CD14-positive monocyte (primary cell): Measurements from ENCODE around the gene BCL2. TPM values are rescaled to one million over a fixed set of nuclear protein-coding genes. Genes with fewer than 3 reads are reported as not detected.

Experiments
- DNase-seq, 3 donors: peaks; one replicate each; pipeline ENCODE4 v3.0.0-alpha.2; 2011 to 2022
- H2AFZ ChIP-seq: 2 replicates; pipeline ENCODE4 v1.6.0; 2012; ENCODE audit warnings: mild to moderate bottlenecking, low read depth, low read length, inconsistent platforms; ENCODE audit not compliant: insufficient read depth, poor library complexity, severe bottlenecking
- H3K27ac ChIP-seq, 2 donors: 1 replicate in 1 of 2; 2 replicates in 1 of 2; pipeline ENCODE4 v1.5.1; 2012 to 2013; ENCODE audit warnings: low read length in 2 of 2, control low read depth in 1 of 2, inconsistent platforms in 1 of 2, low read depth in 1 of 2, mild to moderate bottlenecking in 1 of 2
- H3K27me3 ChIP-seq, 2 donors: one replicate each; pipeline versions ENCODE4 v1.6.0 to v1.6.1; 2011 to 2013; ENCODE audit warnings: low read length in 2 of 2; ENCODE audit not compliant: control insufficient read depth in 2 of 2, insufficient read depth in 2 of 2
- H3K36me3 ChIP-seq, 2 donors: replicated peaks in 1 of 2; 1 replicate in 1 of 2; 2 replicates in 1 of 2; pipeline versions ENCODE4 v1.5.1 to v1.6.1; 2012 to 2013; ENCODE audit warnings: low read length in 2 of 2, control low read depth in 1 of 2, inconsistent platforms in 1 of 2, mild to moderate bottlenecking in 1 of 2; ENCODE audit not compliant: insufficient read depth in 2 of 2, control insufficient read depth in 1 of 2
- H3K4me1 ChIP-seq, 2 donors: 1 replicate in 1 of 2; 2 replicates in 1 of 2; pipeline versions ENCODE4 v1.5.1 to v1.6.1; 2012 to 2013; ENCODE audit warnings: low read length in 2 of 2, control low read depth in 1 of 2, inconsistent platforms in 1 of 2, mild to moderate bottlenecking in 1 of 2, moderate library complexity in 1 of 2; ENCODE audit not compliant: insufficient read depth in 2 of 2, control insufficient read depth in 1 of 2
- H3K4me2 ChIP-seq: replicated peaks from 2 replicates; pipeline ENCODE3; 2012; ENCODE audit warnings: low read length, moderate library complexity, mild to moderate bottlenecking; ENCODE audit not compliant: poor library complexity, severe bottlenecking; ENCODE audit errors: extremely low read depth
- H3K4me3 ChIP-seq, 3 experiments: fragments of 200-600 bp in 1 of 3; sonication (generic) in 1 of 3; replicated peaks in 1 of 3; 1 replicate in 2 of 3; 2 replicates in 1 of 3; pipeline ENCODE4 v1.5.1; 2011 to 2013; ENCODE audit warnings: low read length in 3 of 3, mild to moderate bottlenecking in 3 of 3, control low read depth in 2 of 3, low read depth in 2 of 3, inconsistent platforms in 1 of 3, moderate library complexity in 1 of 3
- H3K79me2 ChIP-seq: 2 replicates; pipeline ENCODE4 v1.6.0; 2012; ENCODE audit warnings: mild to moderate bottlenecking, control low read depth, inconsistent platforms, low read length, moderate library complexity; ENCODE audit not compliant: insufficient read depth
- H3K9ac ChIP-seq: 2 replicates; pipeline ENCODE4 v1.6.0; 2017; ENCODE audit warnings: low read length, mild to moderate bottlenecking; ENCODE audit not compliant: insufficient read depth, poor library complexity, severe bottlenecking
- H3K9me3 ChIP-seq, 2 donors: replicated peaks in 1 of 2; 1 replicate in 1 of 2; 2 replicates in 1 of 2; pipeline versions ENCODE4 v1.5.1 to v1.6.1; 2012 to 2013; ENCODE audit warnings: low read length in 2 of 2, control low read depth in 1 of 2; ENCODE audit not compliant: control insufficient read depth in 1 of 2, insufficient read depth in 1 of 2
- H4K20me1 ChIP-seq: 2 replicates; pipeline ENCODE4 v1.6.0; 2012; ENCODE audit warnings: mild to moderate bottlenecking, low read length, control low read depth, moderate library complexity; ENCODE audit not compliant: insufficient read depth
- H3K27ac Mint-ChIP-seq, 7 donors: one replicate each; pipeline ENCODE4 v1.8.0; 2020; ENCODE audit warnings: mild to moderate bottlenecking in 7 of 7, mixed read lengths in 7 of 7, moderate library complexity in 6 of 7, inconsistent platforms in 2 of 7
- H3K27me3 Mint-ChIP-seq, 3 donors: one replicate each; pipeline ENCODE4 v1.8.0; 2021 to 2022; ENCODE audit warnings: low read depth in 3 of 3, mild to moderate bottlenecking in 3 of 3, mixed read lengths in 3 of 3, moderate library complexity in 3 of 3, inconsistent platforms in 1 of 3
- H3K36me3 Mint-ChIP-seq, 2 donors: one replicate each; pipeline ENCODE4 v1.8.0; 2020; ENCODE audit warnings: mixed read lengths in 2 of 2, inconsistent platforms in 1 of 2, mild to moderate bottlenecking in 1 of 2
- H3K4me1 Mint-ChIP-seq: one replicate; pipeline ENCODE4 v1.8.0; 2020; ENCODE audit warnings: mild to moderate bottlenecking, mixed read lengths
- H3K4me3 Mint-ChIP-seq, 2 donors: one replicate each; pipeline ENCODE4 v1.8.0; 2020; ENCODE audit warnings: mild to moderate bottlenecking in 2 of 2, mixed read lengths in 2 of 2, moderate library complexity in 1 of 2
- H3K9me3 Mint-ChIP-seq, 7 donors: one replicate each; pipeline ENCODE4 v1.8.0; 2020 to 2022; ENCODE audit warnings: mixed read lengths in 7 of 7, mild to moderate bottlenecking in 6 of 7, moderate library complexity in 6 of 7, inconsistent platforms in 2 of 7
- CTCF ChIP-seq: fragments of 200-600 bp; IDR thresholded peaks from one replicate; pipeline ENCODE4 v1.8.0; 2022; ENCODE audit warnings: antibody characterized with exemption, mild to moderate bottlenecking
- WGBS: methylation state at CpG from one replicate; pipeline ENCODE4 v1.1.5; 2013; ENCODE audit warnings: missing lambda C conversion rate; ENCODE audit not compliant: insufficient coverage; 5-methylcytosine and 5-hydroxymethylcytosine counted together
- intact Hi-C, 2 donors: fragments of 100-400 bp; cut with micrococcal nuclease; formaldehyde crosslinking; loops; one replicate each; pipeline versions ENCODE4 v1.15.0 to v1.15.1; 2023
- polyA plus RNA-seq, 3 donors: library from polyadenylated mRNA; depleted of rRNA in 1 of 3; unstranded in 2 of 3; stranded (reverse) in 1 of 3; fragments of 300-500 nt in 2 of 3; fragments of >200 nt in 1 of 3; fragmentation: Illumina TruSeq in 2 of 3; gene quantifications; 1 replicate in 2 of 3; 2 replicates in 1 of 3; pipeline ENCODE4 v1.2.3, GENCODE V29; 2012 to 2021

The BCL2 gene
- polyA plus RNA-seq, 3 donors = 0.58 to 2.5 (median 1.1) TPM

DNA sequence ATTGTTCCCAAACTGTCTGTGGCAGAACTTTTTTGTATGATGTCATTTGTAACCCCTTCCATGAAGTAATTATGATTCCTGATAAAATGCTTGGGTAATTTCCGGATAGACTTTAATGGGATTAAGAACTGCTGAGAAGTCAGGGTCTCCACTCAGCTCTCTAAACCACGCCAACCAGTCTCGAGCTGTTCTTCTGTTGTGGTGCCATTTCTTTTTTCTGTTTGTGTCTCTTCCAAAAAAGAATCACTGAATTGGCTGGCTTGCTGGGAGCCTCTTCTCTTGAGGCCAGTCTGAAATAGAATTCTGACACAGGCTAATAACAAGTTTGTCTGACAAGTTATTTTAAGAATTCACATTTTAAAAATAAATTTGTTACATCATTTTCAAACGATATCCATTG, 198.9 kb downstream of the BCL2 start:
- H3K4me1 ChIP-seq = no peaks in the 10 kb centered on the region
- no peak overlapping the region for H3K4me3 Mint-ChIP-seq
- no peak overlapping the region for H3K27ac Mint-ChIP-seq
- TF ChIP-seq CTCF = no peak
- peaks cover 7% of the 10 kb centered on the region for H3K4me1 Mint-ChIP-seq
- no peaks in the 10 kb centered on the region for H4K20me1 ChIP-seq
- H3K9me3 Mint-ChIP-seq = peaks cover 0 to 2% (median 0%) of the 10 kb centered on the region in 7 donors
- H3K4me3 ChIP-seq = no peak overlapping the region
- H3K36me3 Mint-ChIP-seq = no peaks in the 10 kb centered on the region
- no peaks in the 10 kb centered on the region for H3K9me3 ChIP-seq
- no peak overlapping the region for H3K27ac ChIP-seq
- H3K79me2 ChIP-seq = no peaks in the 10 kb centered on the region
- H3K27me3 Mint-ChIP-seq = no peaks in the 10 kb centered on the region
- no peaks in the 10 kb centered on the region for H3K27me3 ChIP-seq
- no peak overlapping the region for H2AFZ ChIP-seq
- DNase-seq = no peak
- intact Hi-C loops = no loop called here
- H3K4me2 ChIP-seq = no peak overlapping the region
- 88% methylated on average over 3 of the region's 4 CpGs for WGBS
- H3K9ac ChIP-seq = no peak overlapping the region
- H3K36me3 ChIP-seq = no peaks in the 10 kb centered on the region

GRCh38 chr18:63119647-63120046, 199.9 kb downstream of the BCL2 start:
- Mint-ChIP-seq H3K27me3 (no peaks in the 10 kb centered on the region), H3K36me3 (no peaks in the 10 kb centered on the region), H3K4me1 (peaks cover 5% of the 10 kb centered on the region), H3K9me3 (peaks cover 0 to 2% (median 0%) of the 10 kb centered on the region in 7 donors), H3K4me3 (no peak overlapping the region), H3K27ac (no peak overlapping the region)
- DNase-seq = no peak
- intact Hi-C loops = no loop called here
- Histone ChIP-seq H3K4me1 (no peaks in the 10 kb centered on the region), H3K9me3 (no peaks in the 10 kb centered on the region), H2AFZ (no peak overlapping the region), H3K36me3 (no peaks in the 10 kb centered on the region), H3K9ac (no peak overlapping the region), H4K20me1 (no peaks in the 10 kb centered on the region), H3K79me2 (no peaks in the 10 kb centered on the region), H3K4me3 (no peak overlapping the region), H3K27me3 (no peaks in the 10 kb centered on the region), H3K4me2 (no peak overlapping the region), H3K27ac (no peak overlapping the region)
- no CpG with 5 or more reads among the region's 3 CpGs for WGBS
- peak; percentile 34 for TF ChIP-seq CTCF
